GM18508 (cell line): ENCODE results near the gene AMFR.

Experiments used
- ATAC-seq: cut with Tn5 transposase; IDR thresholded peaks from one replicate; pipeline ENCODE4 v1.9.1; 2021; ENCODE audit warnings: moderate number of reproducible peaks; ENCODE audit not compliant: insufficient read depth, unreplicated experiment

Gene AMFR

GRCh38 chr16:56424791-56425438 is 430 bp downstream of the AMFR start:
- ATAC-seq, result no peak

GRCh38 chr16:56424404-56424764 is 961 bp downstream of the AMFR start:
- no peak for ATAC-seq

DNA sequence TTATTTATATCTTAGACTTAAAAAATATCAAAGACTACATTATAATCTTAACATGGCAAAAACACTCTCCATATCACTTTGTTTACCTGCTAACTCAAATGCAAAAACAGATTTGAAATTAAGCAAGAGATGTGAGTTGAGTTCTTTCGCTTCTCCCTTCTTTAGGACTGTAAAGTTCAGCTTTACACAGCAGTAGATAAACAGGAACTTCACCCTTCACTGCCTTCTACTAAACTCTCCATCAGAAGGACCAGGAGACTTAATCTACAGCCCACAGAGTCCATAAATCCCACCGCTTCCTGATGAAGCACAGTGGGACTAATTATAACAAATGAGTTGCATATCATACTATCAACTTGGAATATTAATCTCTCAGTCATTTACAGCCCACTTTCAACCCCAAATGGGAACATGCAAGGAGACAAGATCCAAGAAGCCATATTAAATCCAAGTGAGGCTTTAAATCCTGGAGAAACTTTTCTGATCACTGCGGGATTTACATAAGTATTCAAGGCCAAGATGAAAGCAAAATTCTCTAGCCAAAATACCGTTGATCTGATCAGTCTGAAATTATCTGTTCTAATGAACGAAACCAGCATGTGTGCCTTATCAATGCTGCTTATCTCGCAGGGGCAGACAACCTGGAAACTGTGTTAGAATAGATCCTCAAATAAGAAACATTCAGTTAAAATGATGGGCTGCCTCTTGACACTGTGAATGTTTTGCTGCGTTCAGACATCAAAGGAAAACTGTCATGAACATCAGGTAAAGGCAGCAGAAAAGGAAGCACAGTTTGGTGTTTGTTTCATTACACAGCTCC is 1.6 kb downstream of the AMFR start:
- no peak for ATAC-seq

GRCh38 chr16:56422896-56423441 is 2.4 kb downstream of the AMFR start:
- ATAC-seq, result no peak

DNA sequence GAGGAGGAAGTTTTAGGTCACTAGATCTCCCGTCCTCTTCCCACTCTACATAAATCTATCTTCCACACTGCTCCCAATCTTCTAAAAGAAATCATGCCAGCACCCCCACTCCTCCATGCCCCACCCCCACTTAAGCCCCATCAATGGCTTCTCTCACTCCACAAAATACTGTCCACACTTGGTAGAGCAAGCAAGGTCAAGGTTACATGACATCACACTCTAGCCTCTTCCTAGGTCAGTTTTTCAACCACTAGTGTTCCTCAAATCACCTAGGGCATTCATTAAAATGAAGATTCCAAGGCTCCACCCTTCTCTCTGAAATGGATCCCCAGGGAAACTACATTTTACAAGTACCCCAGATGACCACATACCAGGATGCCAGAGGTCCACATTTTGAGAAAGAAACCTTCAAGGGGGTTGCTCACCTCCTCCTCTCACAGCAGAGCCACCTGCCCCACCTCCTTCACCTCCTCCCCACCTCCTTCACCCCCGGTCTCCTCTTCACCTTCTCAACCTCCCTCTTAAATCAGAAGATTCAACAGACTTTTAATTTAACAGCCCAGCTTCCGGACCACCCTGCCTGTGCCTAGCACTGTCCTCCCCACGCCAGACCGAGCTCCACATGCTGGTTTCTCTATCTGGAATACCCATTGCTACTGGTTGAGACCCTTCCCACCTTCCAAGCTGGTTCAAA is 3.2 kb downstream of the AMFR start:
- no peak for ATAC-seq

DNA sequence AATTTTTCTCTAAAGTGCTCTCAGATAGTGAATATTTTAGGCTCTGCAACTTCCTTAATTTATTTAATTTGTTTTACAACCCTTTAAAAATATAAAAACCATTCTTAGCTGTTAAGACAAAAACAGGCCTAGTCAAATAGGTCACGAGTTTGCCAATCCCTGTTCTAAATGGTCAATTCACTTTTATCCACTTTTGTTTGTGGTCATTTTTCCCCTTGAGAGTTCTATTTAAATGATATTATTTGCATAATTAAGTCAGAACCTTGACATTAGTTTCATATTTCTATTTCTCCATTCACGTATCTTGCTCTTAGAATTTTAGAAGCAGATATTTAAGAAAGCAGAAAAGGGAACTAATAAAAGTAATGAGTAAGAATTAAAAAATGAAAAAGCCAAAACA is 4.0 kb downstream of the AMFR start:
- ATAC-seq, result no peak

GRCh38 chr16:56420613-56421012 is 4.7 kb downstream of the AMFR start:
- no peak for ATAC-seq

DNA sequence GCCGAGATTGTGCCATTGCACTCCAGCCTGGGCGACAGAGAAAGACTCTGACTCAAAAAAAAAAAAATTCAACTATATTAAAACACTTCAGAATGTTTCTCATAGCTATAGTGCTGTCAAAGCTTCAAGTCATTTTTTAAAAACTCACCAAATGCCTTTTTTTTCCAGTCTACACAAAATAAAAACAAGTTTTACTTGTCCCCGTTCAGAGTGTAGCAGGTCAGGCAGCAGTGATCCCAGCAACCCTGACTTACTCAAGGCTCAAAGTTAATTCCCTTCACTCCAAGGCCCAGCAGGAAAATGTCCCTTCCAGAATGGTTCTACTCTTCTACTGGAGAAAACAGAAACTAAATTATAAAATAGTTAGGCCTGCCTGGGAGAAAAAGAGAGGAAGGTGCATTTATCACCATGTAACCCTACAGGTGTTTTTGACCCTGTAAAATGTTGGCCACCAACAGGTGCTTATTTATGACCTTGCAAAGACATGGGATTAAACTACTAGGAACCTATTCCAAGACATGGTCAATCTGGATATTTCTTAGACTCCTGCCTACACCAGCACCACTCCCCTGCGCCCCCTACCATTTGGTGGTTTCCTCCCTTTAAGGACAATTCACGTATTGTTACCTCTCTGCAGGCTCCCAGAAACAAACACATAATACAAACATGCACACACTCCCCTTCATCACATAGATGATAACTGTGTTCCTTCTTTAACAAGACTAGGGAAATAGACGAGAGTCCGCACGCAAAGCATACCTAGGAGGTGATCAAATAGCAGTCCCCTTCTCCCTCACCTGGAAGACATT is 5.4 kb downstream of the AMFR start:
- ATAC-seq, result no peak

- no peak for ATAC-seq
Observed at GRCh38 chr16:56417138-56417537, 8.2 kb downstream of the AMFR start.

GRCh38 chr16:56415875-56416274 is 9.5 kb downstream of the AMFR start:
- ATAC-seq, result no peak

DNA sequence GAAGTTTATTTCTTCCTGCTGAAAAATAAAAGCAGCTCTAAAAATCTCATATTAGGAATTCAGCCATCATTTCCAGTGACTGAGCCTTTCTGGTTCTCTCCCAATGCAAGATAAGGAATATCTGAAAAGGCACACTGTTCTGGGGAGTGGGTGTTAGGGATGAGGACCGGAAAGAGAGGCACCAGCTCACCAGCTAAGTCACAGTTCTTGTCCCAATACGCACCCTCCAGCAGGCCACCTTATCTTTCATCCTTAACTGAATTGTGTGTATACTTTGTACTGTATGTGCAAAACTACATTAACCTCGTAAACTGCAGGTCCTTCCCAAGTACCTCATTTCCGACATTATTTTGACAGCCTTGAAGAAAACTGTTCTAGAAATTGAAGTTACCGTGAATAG is 11.0 kb downstream of the AMFR start:
- no peak for ATAC-seq

- ATAC-seq, result no peak
Observed at GRCh38 chr16:56413381-56413780, 12.0 kb downstream of the AMFR start.

- no peak for ATAC-seq
Observed at GRCh38 chr16:56411624-56412023, 13.7 kb downstream of the AMFR start.

GRCh38 chr16:56411123-56411522 is 14.2 kb downstream of the AMFR start:
- ATAC-seq, result no peak

- ATAC-seq, result no peak
Observed at GRCh38 chr16:56409195-56409594, 16.1 kb downstream of the AMFR start.

- ATAC-seq, result no peak
Observed at GRCh38 chr16:56408379-56409098, 16.8 kb downstream of the AMFR start.

- no peak for ATAC-seq
Observed at GRCh38 chr16:56405977-56406672, 19.2 kb downstream of the AMFR start.

DNA sequence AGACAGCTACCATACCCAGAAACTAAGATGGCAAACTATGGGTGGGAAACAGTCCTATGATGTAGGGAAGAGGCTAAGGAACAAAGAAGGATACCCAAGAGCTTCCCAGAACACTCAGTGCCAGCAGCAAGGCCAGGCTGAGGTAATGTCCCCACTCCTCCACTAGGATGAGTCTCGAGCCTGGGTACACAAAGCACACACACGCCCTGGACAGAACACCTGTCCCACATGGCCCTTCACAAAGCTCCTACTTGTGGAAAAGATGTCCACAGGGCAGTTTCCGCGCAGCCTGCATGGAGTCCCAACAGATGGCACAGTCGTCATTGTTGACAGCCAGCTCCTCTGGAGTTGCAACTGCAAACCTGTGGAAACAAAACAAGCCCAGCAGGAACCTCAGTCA is 23.9 kb downstream of the AMFR start:
- no peak for ATAC-seq

GRCh38 chr16:56400458-56400857 is 24.9 kb downstream of the AMFR start:
- ATAC-seq, result no peak
